HG02884 (cell line): ENCODE data around the gene RERE.

Experiments
- ATAC-seq: cut with Tn5 transposase; IDR thresholded peaks from one replicate; pipeline ENCODE4 v1.9.1; 2021; ENCODE audit warnings: mild to moderate bottlenecking, moderate library complexity; ENCODE audit not compliant: unreplicated experiment

Gene RERE

GRCh38 chr1:8435569-8436071, 381.8 kb downstream of the RERE start:
- no peak for ATAC-seq

- no peak for ATAC-seq
These were observed 383.3 kb downstream of the RERE start for GRCh38 chr1:8434101-8434500.

GRCh38 chr1:8431784-8432183, 385.7 kb downstream of the RERE start:
- ATAC-seq = no peak

- no peak for ATAC-seq
These were observed 386.4 kb downstream of the RERE start for GRCh38 chr1:8431019-8431418.

GRCh38 chr1:8430476-8430875, 387.0 kb downstream of the RERE start:
- ATAC-seq = no peak

GRCh38 chr1:8429549-8430110, 387.8 kb downstream of the RERE start:
- ATAC-seq = no peak

GRCh38 chr1:8428441-8428840, 389.0 kb downstream of the RERE start:
- ATAC-seq = no peak

- ATAC-seq = no peak
These were observed 389.5 kb downstream of the RERE start for GRCh38 chr1:8427986-8428385.

GRCh38 chr1:8427493-8427892, 389.9 kb downstream of the RERE start:
- peak; percentile 61 for ATAC-seq

- no peak for ATAC-seq
These were observed 390.4 kb downstream of the RERE start for GRCh38 chr1:8426996-8427395.

- ATAC-seq = no peak
These were observed 391.7 kb downstream of the RERE start for GRCh38 chr1:8425781-8426161.

GRCh38 chr1:8425150-8425780, 392.2 kb downstream of the RERE start:
- no peak for ATAC-seq

GRCh38 chr1:8424539-8425116, 392.8 kb downstream of the RERE start:
- no peak for ATAC-seq

- ATAC-seq = no peak
These were observed 393.5 kb downstream of the RERE start for GRCh38 chr1:8423692-8424538.

- no peak for ATAC-seq
These were observed 394.2 kb downstream of the RERE start for GRCh38 chr1:8423269-8423691.

- ATAC-seq = no peak
These were observed 394.8 kb downstream of the RERE start for GRCh38 chr1:8422510-8423268.

- no peak for ATAC-seq
These were observed 395.7 kb downstream of the RERE start for GRCh38 chr1:8421721-8422120.

- no peak for ATAC-seq
These were observed 397.1 kb downstream of the RERE start for GRCh38 chr1:8420318-8420717.

- no peak for ATAC-seq
These were observed 397.6 kb downstream of the RERE start for GRCh38 chr1:8419861-8420260.

- ATAC-seq = no peak
These were observed 398.3 kb downstream of the RERE start for GRCh38 chr1:8419172-8419571.

GRCh38 chr1:8418301-8418700, 399.1 kb downstream of the RERE start:
- ATAC-seq = no peak
